Lower lobe of right lung (tissue), 2 donors: ENCODE results near the gene PVR. TPM values are rescaled to one million over a fixed set of nuclear protein-coding genes. Genes with fewer than 3 reads are reported as not detected.

ENCODE experiments used
- ATAC-seq, 2 donors: fragments of 200-7000 bp; cut with Tn5 transposase; one replicate each; pipeline ENCODE4 v1.9.1; 2020 to 2022; ENCODE audit warnings: mild to moderate bottlenecking in 2 of 2, moderate library complexity in 2 of 2
- DNase-seq: peaks from one replicate; pipeline ENCODE4 v3.0.0-alpha.2; 2020
- H3K27ac ChIP-seq: fragments of 200-600 bp; one replicate; pipeline ENCODE4 v1.8.0; 2022
- H3K27me3 ChIP-seq: fragments of 200-600 bp; one replicate; pipeline ENCODE4 v1.8.0; 2022; ENCODE audit warnings: low read depth
- H3K36me3 ChIP-seq: fragments of 200-600 bp; one replicate; pipeline ENCODE4 v1.8.0; 2022; ENCODE audit warnings: mild to moderate bottlenecking
- H3K4me1 ChIP-seq: fragments of 200-600 bp; one replicate; pipeline ENCODE4 v1.8.0; 2022
- H3K4me3 ChIP-seq: fragments of 200-600 bp; one replicate; pipeline ENCODE4 v1.8.0; 2022; ENCODE audit warnings: mild to moderate bottlenecking
- H3K9me3 ChIP-seq: fragments of 200-600 bp; one replicate; pipeline ENCODE4 v1.8.0; 2022
- CTCF ChIP-seq: fragments of 200-600 bp; IDR thresholded peaks from one replicate; pipeline ENCODE4 v1.8.0; 2022; ENCODE audit warnings: antibody characterized with exemption, mild to moderate bottlenecking
- intact Hi-C: fragments of 100-400 bp; cut with DNase I; formaldehyde crosslinking; loops from one replicate; pipeline ENCODE4 v1.11.0; 2022
- total RNA-seq: library from RNA; stranded (reverse); fragmentation: NEBNext Ultra II Directional; extraction: Animal tissue kit (Norgen Biotek cat#: 25700); gene quantifications from one replicate; pipeline ENCODE4 v1.2.1, GENCODE V29; 2021
- donor health status: DM: no; HTN: yes; CAD: no; lungs with severe emphysema.

PVR gene
- total RNA-seq, 1 donor from 2014 or later = 35.0 TPM

GRCh38 chr19:44657211-44657921 lies 13.7 kb downstream of the PVR start:
- Histone ChIP-seq H3K27ac (no peak overlapping the region), H3K9me3 (no peaks in the 10 kb centered on the region), H3K4me3 (no peak overlapping the region), H3K27me3 (no peaks in the 10 kb centered on the region), H3K4me1 (peaks cover 9% of the 10 kb centered on the region), H3K36me3 (peaks cover 93% of the 10 kb centered on the region)
- intact Hi-C loops = no loop called here
- DNase-seq (peak; percentile 78), ATAC-seq (peak; percentile 65 to 76)
- peak; percentile 95 for TF ChIP-seq CTCF

- no peak for TF ChIP-seq CTCF
- Histone ChIP-seq H3K4me1 (peaks cover 9% of the 10 kb centered on the region), H3K36me3 (peaks cover 93% of the 10 kb centered on the region), H3K27ac (no peak overlapping the region), H3K9me3 (no peaks in the 10 kb centered on the region), H3K4me3 (no peak overlapping the region), H3K27me3 (no peaks in the 10 kb centered on the region)
- intact Hi-C loops = no loop called here
- DNase-seq (no peak), ATAC-seq (no peak)
Measured at GRCh38 chr19:44658069-44658733, 14.5 kb downstream of the PVR start.

GRCh38 chr19:44660081-44660480 lies 16.4 kb downstream of the PVR start:
- H3K9me3 ChIP-seq = no peaks in the 10 kb centered on the region
- no peak overlapping the region for H3K27ac ChIP-seq
- no peak for TF ChIP-seq CTCF
- peaks cover 84% of the 10 kb centered on the region for H3K36me3 ChIP-seq
- H3K4me3 ChIP-seq = no peak overlapping the region
- intact Hi-C loops = no loop called here
- DNase-seq (peak; percentile 55), ATAC-seq (peak; percentile 67 to 80)
- peaks cover 9% of the 10 kb centered on the region for H3K4me1 ChIP-seq
- H3K27me3 ChIP-seq = no peaks in the 10 kb centered on the region

- Histone ChIP-seq H3K36me3 (peaks cover 73% of the 10 kb centered on the region), H3K4me3 (no peak overlapping the region), H3K9me3 (no peaks in the 10 kb centered on the region), H3K27me3 (no peaks in the 10 kb centered on the region), H3K27ac (no peak overlapping the region), H3K4me1 (peaks cover 9% of the 10 kb centered on the region)
- TF ChIP-seq CTCF = no peak
- DNase-seq (peak; percentile 28), ATAC-seq (no peak)
- intact Hi-C loops = no loop called here
Measured at GRCh38 chr19:44661205-44661604, 17.5 kb downstream of the PVR start.

- ATAC-seq = no peak
- Histone ChIP-seq H3K4me1 (peaks cover 8% of the 10 kb centered on the region), H3K9me3 (no peaks in the 10 kb centered on the region), H3K27ac (no peak overlapping the region), H3K36me3 (peaks cover 66% of the 10 kb centered on the region), H3K4me3 (no peak overlapping the region), H3K27me3 (no peaks in the 10 kb centered on the region)
- intact Hi-C loops = no loop called here
- no peak for TF ChIP-seq CTCF
- peak; percentile 16 for DNase-seq
Measured at GRCh38 chr19:44661904-44662303, 18.2 kb downstream of the PVR start.
